ENCODE data around the gene AP2A1.

GRCh38 chr19:49803529-49803856 lies 36.7 kb downstream of the AP2A1 start:
- no peak for TF ChIP-seq CTCF (IDR thresholded peaks at IDR 0.05)
- no peak for TF ChIP-seq ZFX (IDR thresholded peaks at IDR 0.05; ENCODE audit: borderline replicate concordance)
